ENCODE measurements around the gene TBL3. TPM values are rescaled to one million over a fixed set of nuclear protein-coding genes. Genes with fewer than 3 reads are reported as not detected.

TBL3 gene
- total RNA-seq, 1 experiment from 2014 or later = 42.4 TPM

- Histone ChIP-seq H3K27me3 (ENCODE audit: control insufficient read depth, insufficient read depth, low read length) (no peaks in the 10 kb centered on the region), H3K9me3 (ENCODE audit: control insufficient read depth, insufficient read depth, low read depth, low read length) (no peaks in the 10 kb centered on the region), H3K4me3 (ENCODE audit: low read depth in 2 of 2, low read length in 2 of 2) (no peak overlapping the region), H3K4me1 (ENCODE audit: control insufficient read depth, insufficient read depth, low read length) (no peaks in the 10 kb centered on the region; the same call in 1 of the 2 replicates), H3K27ac (ENCODE audit: low read length) (no peak overlapping the region), H3K36me3 (ENCODE audit: control insufficient read depth, insufficient read depth, low read length) (peaks cover 6% of the 10 kb centered on the region; the same call in 1 of the 2 replicates)
- ATAC-seq = no peak
- ChIA-PET CTCF (no interaction called here), POLR2A (no interaction called here)
- in situ Hi-C loops (cut with HindIII; ENCODE audit: low pct_unique_long_range_greater_than_20kb, low sequenced_read_pairs) (no loop called here), intact Hi-C loops (cut with micrococcal nuclease; ENCODE audit: unreplicated experiment) (no loop called here)
- BruUV-seq (replicated peaks) = no TSS peak
- TF ChIP-seq POLR2AphosphoS5 (IDR thresholded peaks at IDR 0.05; ENCODE audit: low read depth, low read length) (no peak), TCF7L2 (IDR thresholded peaks at IDR 0.05; ENCODE audit: low read depth, low read length) (no peak), REST (IDR thresholded peaks at IDR 0.05; ENCODE audit: insufficient read depth in 1 of 2, low read depth in 2 of 2, low read length in 1 of 2) (no peak), SIN3A (IDR thresholded peaks at IDR 0.05; ENCODE audit: borderline replicate concordance, insufficient read depth, low read depth, low read length) (no peak), CTCF (IDR thresholded peaks at IDR 0.05) (no peak)
- no peak for DNase-seq (ENCODE audit: low read depth, low spot score)
These were observed 26.5 kb downstream of the TBL3 start for GRCh38 chr16:1998360-1998835.

GRCh38 chr16:1998852-1999801, 27.3 kb downstream of the TBL3 start:
- no TSS peak for BruUV-seq (replicated peaks)
- no peaks in the 10 kb centered on the region for H3K9me3 ChIP-seq (ENCODE audit: control insufficient read depth, insufficient read depth, low read depth, low read length)
- CTCF ChIA-PET = no interaction called here
- no peak overlapping the region for H3K4me3 ChIP-seq (ENCODE audit: low read depth in 2 of 2, low read length in 2 of 2)
- in situ Hi-C loops (cut with HindIII; ENCODE audit: low pct_unique_long_range_greater_than_20kb, low sequenced_read_pairs) = no loop called here
- DNase-seq (ENCODE audit: low read depth, low spot score) (no peak), ATAC-seq (no peak)
- no peak for TF ChIP-seq REST (IDR thresholded peaks at IDR 0.05; ENCODE audit: insufficient read depth in 1 of 2, low read depth in 2 of 2, low read length in 1 of 2)
- no peak for TF ChIP-seq SIN3A (IDR thresholded peaks at IDR 0.05; ENCODE audit: borderline replicate concordance, insufficient read depth, low read depth, low read length)
- TF ChIP-seq TCF7L2 (IDR thresholded peaks at IDR 0.05; ENCODE audit: low read depth, low read length) = no peak
- no peak for TF ChIP-seq POLR2AphosphoS5 (IDR thresholded peaks at IDR 0.05; ENCODE audit: low read depth, low read length)
- TF ChIP-seq CTCF (IDR thresholded peaks at IDR 0.05) = no peak
- H3K4me1 ChIP-seq (ENCODE audit: control insufficient read depth, insufficient read depth, low read length) = peaks cover 2% of the 10 kb centered on the region
- intact Hi-C loops (cut with micrococcal nuclease; ENCODE audit: unreplicated experiment) = no loop called here
- POLR2A ChIA-PET = no interaction called here
- no peak overlapping the region for H3K27ac ChIP-seq (ENCODE audit: low read length)
- no peaks in the 10 kb centered on the region for H3K27me3 ChIP-seq (ENCODE audit: control insufficient read depth, insufficient read depth, low read length)
- H3K36me3 ChIP-seq (ENCODE audit: control insufficient read depth, insufficient read depth, low read length) = peaks cover 6% of the 10 kb centered on the region; the same call in 1 of the 2 replicates
